Measurements from ENCODE around the gene TUBA4A. TPM values are rescaled to one million over a fixed set of nuclear protein-coding genes. Genes with fewer than 3 reads are reported as not detected.

TUBA4A gene
- total RNA-seq, 1 donor from 2014 or later: 0.14 TPM

- Mint-ChIP-seq H3K4me1 (peaks cover 10% of the 10 kb centered on the region), H3K4me3 (peak overlapping the region; percentile 94), H3K27ac (ENCODE audit: unreplicated experiment) (peak overlapping the region; percentile 96), H3K27me3 (ENCODE audit: low read depth) (peaks cover 6% of the 10 kb centered on the region), H3K9me3 (no peaks in the 10 kb centered on the region), H3K36me3 (ENCODE audit: low read depth) (no peaks in the 10 kb centered on the region)
- DNase-seq (ENCODE audit: low read depth, low spot score): no peak
- TF ChIP-seq CTCF (conservative IDR thresholded peaks at IDR 0.05): no peak
These were observed 8.9 kb downstream of the TUBA4A start for GRCh38 chr2:219244789-219245147.

- Mint-ChIP-seq H3K27me3 (ENCODE audit: low read depth) (no peaks in the 10 kb centered on the region), H3K4me1 (peaks cover 10% of the 10 kb centered on the region), H3K4me3 (peak overlapping the region; percentile 84), H3K27ac (ENCODE audit: unreplicated experiment) (no peak overlapping the region), H3K9me3 (no peaks in the 10 kb centered on the region), H3K36me3 (ENCODE audit: low read depth) (no peaks in the 10 kb centered on the region)
- TF ChIP-seq CTCF (conservative IDR thresholded peaks at IDR 0.05): no peak
- DNase-seq (ENCODE audit: low read depth, low spot score): no peak
These were observed 10.4 kb downstream of the TUBA4A start for GRCh38 chr2:219243291-219243761.

- no peak for TF ChIP-seq CTCF (conservative IDR thresholded peaks at IDR 0.05)
- no peak for DNase-seq (ENCODE audit: low read depth, low spot score)
- Mint-ChIP-seq H3K27me3 (ENCODE audit: low read depth) (no peaks in the 10 kb centered on the region), H3K4me1 (peaks cover 13% of the 10 kb centered on the region), H3K9me3 (no peaks in the 10 kb centered on the region), H3K36me3 (ENCODE audit: low read depth) (no peaks in the 10 kb centered on the region), H3K4me3 (no peak overlapping the region), H3K27ac (ENCODE audit: unreplicated experiment) (no peak overlapping the region)
These were observed 19.4 kb downstream of the TUBA4A start for GRCh38 chr2:219234331-219234730.

GRCh38 chr2:219230059-219230540 lies 23.6 kb downstream of the TUBA4A start:
- peak overlapping the region; percentile 100 for H3K4me3 Mint-ChIP-seq
- H3K4me1 Mint-ChIP-seq: peaks cover 22% of the 10 kb centered on the region
- no peak for DNase-seq (ENCODE audit: low read depth, low spot score)
- no peaks in the 10 kb centered on the region for H3K9me3 Mint-ChIP-seq
- H3K27me3 Mint-ChIP-seq (ENCODE audit: low read depth): no peaks in the 10 kb centered on the region
- no peak for TF ChIP-seq CTCF (conservative IDR thresholded peaks at IDR 0.05)
- H3K36me3 Mint-ChIP-seq (ENCODE audit: low read depth): no peaks in the 10 kb centered on the region
- peak overlapping the region; percentile 93 for H3K27ac Mint-ChIP-seq (ENCODE audit: unreplicated experiment)

GRCh38 chr2:219229305-219230058 lies 24.2 kb downstream of the TUBA4A start, which contains the start of the genes ANKZF1 and ATG9A:
Gene ANKZF1, plus strand, starts transcription at chr2:219229806. Its CDS starts 452 bp downstream, at chr2:219230258.
Gene ATG9A, minus strand, starts transcription at chr2:219229636. Its CDS starts 1,612 bp downstream, at chr2:219228024.
- Mint-ChIP-seq H3K36me3 (ENCODE audit: low read depth) (no peaks in the 10 kb centered on the region), H3K4me1 (peaks cover 22% of the 10 kb centered on the region), H3K4me3 (peak within 1 kb of the TSS; percentile 100), H3K27me3 (ENCODE audit: low read depth) (no peaks in the 10 kb centered on the region), H3K9me3 (no peaks in the 10 kb centered on the region), H3K27ac (ENCODE audit: unreplicated experiment) (peak within 1 kb of the TSS; percentile 93)
- DNase-seq (ENCODE audit: low read depth, low spot score): peak; percentile 96
- TF ChIP-seq CTCF (conservative IDR thresholded peaks at IDR 0.05): no peak

Measured in neural crest cell (in vitro differentiated cells).